Cortex of kidney (tissue), 1 donor: Measurements from ENCODE around the gene SDCBP2.

Source experiments
- DNase-seq: peaks from one replicate; lab custom pipeline; 2025; lab: John Stamatoyannopoulos, UW

SDCBP2 gene

DNA sequence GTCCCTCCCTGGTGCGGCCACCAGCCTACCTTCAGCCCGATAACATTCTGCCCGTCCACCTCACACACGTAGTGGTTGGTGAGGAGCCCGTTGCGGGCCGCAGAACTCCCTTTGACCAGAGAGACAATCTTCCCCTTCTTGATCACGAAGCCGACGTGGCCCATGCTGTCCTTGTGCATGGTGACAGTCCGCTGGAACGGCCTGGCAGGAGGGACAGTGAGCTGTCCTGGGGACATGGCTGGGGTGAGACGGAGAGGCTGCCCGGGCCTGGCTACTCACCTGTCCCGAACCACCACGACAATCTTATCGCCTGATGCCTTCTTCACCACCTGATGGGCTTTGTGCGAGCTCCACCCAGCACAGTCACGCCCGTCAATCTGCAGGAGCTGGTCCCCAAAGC lies 16.6 kb downstream of the SDCBP2 start:
- DNase-seq, result no peak

DNA sequence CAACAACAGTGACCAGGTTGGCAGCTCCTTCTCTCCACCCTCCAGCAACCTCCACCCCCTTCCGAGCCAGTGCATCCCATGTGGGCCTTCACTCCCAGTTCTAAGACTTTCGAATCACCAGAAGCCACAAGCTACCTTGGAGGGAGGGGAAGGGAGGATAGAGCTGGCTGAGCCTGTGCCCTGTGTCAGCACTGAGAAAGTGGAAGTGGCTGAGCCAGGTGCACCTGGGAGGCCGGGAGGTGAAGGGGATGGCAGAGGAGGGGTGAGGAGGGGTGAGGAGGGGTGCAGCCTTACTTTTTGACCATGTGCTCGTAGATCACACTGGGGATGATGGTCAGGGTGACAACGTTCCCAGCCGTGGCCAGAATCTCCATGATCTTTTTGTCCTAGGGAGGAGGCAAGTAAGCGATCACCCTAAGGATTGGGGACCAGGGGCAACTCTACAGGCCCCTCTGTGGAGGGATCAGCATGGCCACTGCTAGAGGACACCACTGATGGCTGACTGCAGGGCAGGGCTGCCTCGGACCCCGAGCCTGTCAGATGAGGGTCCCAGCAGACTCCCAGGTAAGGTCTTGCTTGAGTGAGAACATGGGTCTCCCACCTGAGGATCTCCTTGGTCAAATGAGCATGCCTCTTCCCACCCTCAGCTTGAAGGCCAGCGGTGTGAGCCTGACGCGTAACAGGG lies 18.3 kb downstream of the SDCBP2 start:
- DNase-seq, result no peak

DNA sequence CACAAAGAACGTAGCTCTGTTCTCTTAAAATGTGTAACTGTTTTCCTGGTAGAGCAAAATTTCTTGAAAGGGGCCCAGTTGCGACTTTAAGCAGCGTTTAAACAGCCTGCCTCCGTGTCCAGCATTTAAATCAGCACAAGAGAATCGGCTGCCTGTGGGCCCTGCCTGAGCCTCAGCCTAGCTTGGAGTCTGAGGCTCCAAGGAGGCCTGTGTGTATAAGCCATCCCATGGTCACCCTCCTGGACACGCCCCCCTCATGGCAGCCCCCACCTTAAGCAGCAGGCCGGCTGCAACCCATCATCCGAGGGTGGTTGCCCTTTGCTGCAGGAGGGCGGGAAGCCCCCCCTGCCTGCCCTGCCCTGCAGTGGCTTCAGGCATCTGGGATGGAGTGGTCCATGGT lies 18.9 kb downstream of the SDCBP2 start:
- DNase-seq, result no peak

DNA sequence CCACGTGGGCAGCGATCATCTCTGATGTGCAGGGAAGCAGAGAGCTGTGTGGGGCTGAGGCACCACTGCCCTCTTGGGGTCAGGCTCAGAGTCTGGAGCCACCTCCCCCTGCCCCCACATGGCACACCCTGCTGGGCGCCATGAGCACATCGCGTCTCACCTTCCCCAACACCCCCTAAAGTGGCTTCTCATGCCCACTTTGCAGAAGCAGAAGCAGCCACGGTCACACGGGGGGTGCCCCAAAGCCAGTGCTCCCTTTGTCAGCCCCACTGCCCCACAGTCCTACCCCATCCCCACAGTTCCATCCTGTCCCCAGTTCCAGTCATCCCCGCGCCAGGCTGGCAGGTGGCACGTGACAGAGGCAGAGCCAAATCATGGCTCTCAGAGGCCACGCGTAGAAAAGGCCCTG lies 19.5 kb downstream of the SDCBP2 start:
- no peak for DNase-seq

DNA sequence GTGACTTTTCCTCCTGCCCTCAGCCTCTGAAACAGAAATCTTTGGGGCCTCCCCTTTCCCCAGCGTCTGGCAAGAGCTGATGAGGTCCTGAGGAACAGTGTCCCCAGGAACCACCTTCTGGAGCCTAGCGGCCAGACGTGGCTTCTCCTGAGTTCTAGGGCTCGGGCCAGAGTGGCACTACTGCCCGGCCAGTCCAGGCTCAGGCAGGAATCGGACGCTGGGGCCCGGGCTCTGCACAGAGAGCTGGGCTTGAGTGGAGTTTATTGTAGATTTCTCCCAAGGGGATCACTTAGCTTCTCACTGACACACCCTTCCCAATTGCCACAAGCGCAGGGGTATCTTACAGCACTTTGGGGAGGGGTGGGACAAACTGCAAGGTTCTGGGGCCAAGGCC lies 20.2 kb downstream of the SDCBP2 start:
- no peak for DNase-seq

DNA sequence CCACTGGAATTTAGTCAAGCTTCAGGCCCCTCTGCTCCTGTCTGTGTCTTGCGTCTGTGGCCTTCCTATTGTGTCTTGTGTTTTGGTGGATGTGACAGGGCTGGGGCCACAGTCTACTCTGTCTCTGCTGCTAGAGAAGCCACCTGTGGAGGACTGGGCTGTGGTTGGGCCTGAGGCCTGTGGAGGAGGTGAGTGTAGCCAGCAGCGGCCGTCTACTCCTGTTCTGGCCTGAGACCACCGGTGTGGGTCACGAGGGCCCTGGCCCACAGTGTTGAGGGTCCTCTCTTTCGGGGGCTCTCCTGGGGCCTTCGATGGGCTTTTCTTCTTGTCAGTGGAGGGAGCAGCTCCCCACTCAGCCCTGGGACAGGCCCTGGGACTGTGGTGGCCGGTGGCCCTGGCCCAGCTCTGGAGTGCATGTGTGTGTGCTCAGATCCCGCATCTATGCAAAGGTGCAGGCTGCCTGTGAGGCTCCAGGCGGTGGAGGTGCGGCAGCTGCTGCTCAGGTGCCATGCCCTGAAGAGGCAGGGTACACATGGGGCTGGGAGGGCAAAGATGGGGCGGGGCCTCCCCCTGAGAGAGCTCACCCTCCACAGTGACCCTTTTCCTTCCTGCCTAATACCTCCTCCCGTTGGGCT lies 20.8 kb downstream of the SDCBP2 start:
- no peak for DNase-seq

DNA sequence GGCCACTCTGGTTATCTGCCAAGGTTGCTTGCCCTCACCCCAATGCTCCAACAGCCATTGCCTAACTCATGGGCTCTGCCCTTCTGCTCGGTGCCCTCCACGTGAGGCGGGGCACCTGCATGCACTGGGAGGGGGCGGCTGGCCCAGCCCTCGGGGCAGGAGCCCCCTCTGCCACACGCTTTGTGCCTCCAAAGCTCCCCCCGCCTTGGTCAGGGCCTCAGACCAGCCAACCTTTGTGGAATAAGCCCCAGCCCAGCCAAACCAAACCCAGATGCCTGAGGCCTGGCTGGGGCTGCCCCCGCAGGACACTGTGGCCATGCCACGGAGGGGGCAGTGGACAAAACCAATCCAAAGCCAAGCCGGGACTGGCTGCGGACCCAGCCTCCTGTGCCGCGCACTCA lies 21.4 kb downstream of the SDCBP2 start:
- no peak for DNase-seq

DNA sequence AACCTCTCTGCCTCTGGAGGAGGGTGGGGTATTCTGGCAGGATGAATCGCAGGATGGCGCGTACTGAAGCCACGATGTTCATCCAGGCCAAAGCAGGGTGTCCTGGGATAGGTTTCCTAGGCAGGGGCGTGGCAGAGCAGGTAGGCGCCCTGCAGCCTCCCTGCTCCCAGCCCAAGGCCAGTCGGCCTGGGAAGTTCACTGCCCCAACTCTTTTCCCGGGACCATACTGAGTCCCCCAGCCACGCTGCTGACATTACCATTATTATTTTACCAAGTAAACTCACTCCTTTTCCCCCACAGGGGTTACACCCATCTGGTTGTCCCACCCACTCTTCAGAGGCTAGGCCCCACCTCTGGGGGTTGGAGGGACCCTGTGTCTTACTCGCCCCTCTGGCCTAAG lies 21.8 kb downstream of the SDCBP2 start:
- no peak for DNase-seq

DNA sequence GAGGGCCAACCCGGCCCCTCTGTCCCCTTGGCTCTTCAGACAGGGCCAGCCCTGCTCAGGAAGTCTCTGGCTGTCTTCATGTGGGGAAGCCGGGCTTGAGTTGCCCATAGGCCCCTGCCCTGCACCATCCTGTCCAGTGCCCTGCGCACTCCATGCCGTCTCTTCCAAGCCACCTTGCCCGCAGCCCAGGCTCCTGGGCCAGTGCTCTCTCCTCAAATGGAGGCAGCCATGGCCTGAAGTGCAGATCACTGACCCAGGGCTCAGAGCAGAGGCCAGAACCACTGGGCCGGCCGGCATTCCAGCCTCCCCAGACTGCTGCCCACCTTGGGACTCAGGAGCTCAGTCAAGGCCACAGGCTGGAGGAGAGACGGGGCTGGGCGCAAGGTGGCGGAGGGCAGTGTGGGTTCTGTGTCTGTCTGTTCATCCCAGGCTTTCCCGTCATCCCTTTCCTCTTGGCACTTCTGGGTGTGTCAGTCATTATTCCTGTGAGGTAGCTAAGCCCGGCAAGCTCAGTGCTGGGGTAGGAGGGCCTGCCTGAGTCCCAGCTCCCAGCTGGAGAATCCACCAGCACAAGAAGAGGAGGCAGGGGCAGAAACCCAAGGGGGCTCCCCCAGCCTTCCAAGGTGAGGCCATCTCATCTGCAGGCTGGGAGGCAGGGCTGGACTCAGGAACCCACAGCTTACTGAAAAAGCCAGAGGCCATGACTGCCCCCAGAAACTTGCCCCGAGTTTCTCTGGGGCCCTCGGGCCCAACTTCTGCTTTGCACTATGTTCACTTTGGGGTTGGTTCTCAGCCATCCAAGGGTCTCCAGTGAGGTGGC lies 22.4 kb downstream of the SDCBP2 start:
- DNase-seq, result no peak

DNA sequence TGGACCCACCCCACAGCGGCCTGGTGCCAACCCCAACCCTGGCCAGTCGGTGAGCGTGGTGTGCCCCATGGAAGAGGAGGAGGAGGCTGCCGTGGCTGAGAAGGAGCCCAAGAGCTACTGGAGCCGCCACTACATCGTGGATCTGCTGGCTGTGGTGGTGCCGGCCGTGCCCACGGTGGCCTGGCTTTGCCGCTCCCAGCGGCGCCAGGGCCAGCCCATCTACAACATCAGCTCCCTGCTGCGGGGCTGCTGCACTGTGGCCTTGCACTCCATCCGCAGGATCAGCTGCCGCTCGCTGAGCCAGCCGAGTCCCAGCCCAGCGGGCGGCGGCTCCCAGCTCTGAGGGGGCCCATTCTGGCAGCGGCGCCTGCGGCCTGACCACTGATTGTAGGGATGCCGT lies 23.2 kb downstream of the SDCBP2 start:
- DNase-seq, result no peak

DNA sequence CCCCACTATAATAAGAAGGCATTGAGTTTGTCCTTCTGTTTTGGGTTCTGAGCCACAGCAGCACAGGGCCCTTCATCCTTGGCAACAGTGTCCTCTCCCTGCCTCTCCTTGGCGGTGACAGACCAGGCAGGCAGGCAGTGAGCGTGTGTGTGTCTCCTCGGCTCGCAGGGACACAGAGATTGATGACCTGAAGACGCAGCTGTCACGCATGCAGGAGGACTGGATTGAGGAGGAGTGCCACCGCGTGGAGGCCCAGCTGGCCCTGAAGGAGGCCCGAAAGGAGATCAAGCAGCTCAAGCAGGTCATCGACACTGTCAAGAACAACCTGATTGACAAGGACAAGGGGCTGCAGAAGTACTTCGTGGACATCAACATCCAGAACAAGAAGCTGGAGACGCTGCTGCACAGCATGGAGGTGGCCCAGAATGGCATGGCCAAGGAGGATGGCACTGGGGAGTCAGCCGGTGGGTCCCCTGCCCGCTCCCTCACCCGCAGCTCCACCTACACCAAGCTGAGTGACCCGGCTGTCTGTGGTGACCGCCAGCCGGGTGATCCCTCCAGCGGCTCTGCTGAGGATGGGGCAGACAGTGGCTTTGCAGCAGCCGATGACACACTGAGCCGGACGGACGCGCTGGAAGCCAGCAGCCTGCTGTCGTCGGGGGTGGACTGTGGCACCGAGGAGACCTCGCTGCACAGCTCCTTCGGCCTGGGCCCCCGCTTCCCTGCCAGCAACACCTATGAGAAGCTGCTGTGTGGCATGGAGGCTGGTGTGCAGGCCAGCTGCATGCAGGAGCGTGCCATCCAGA lies 24.0 kb downstream of the SDCBP2 start:
- DNase-seq, result no peak

DNA sequence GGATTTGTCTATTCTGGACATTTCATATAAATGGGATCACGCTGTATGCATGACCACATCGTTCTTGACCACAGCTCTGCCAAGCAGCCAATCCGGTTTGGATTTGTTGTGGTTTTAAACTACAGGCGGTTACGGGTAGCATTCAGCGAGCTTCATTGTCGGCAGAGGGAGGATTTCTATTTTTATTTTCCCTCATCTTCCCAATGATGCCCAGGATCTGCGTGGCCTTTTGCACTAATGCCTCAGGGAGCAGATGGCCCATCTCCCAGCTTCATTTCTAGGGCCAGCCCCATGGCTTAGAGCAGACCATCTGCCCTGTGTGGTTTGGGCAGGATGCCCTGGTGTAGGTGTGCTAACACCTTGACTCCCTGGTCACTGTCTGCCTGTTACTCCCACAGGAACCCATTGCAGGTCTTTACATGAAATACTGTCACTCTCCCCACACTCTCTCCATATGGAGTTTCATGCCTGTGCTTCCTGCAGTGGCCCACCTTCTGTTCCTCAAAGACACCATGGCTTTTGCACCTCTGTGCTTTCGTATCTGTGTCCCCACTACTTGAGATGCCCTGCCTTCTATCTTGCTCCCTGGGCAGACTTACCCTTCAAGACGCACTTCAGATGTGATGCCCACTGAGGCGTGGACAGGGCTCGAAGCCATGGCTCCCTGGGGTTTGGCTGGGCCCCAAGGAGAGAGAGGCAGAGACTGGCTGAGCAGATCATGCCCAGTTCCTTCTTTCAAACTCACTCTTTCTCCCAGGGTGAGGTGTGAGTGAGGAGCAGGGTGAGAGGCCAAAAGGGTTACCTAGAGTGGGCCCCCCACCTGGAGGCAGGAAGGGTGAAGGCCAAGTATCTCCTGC lies 26.0 kb downstream of the SDCBP2 start:
- DNase-seq, result no peak

DNA sequence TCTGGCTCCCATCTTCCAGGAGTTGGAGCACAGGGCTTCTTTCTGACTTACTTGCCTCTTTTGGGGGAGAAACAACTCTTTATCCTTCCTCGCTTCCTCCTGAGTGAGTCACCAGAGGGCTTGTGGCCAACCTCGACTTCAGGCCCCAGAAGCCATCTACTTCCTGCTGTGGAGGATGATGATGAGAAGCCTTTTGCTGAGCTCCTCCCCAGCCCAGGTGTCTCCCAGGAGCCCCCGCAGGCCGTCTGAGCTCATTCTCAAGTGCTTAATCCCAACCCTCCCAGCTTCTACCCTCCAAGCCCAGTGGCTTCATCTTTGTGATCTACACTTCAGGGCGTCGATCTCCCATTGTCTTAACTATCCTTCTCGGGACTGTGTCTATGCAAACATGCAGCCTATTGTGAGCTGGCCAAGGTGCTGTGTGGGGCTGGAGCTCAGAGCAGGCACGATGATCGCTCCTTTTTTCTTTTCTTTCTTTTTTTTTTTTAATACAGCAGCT lies 27.9 kb downstream of the SDCBP2 start:
- no peak for DNase-seq

DNA sequence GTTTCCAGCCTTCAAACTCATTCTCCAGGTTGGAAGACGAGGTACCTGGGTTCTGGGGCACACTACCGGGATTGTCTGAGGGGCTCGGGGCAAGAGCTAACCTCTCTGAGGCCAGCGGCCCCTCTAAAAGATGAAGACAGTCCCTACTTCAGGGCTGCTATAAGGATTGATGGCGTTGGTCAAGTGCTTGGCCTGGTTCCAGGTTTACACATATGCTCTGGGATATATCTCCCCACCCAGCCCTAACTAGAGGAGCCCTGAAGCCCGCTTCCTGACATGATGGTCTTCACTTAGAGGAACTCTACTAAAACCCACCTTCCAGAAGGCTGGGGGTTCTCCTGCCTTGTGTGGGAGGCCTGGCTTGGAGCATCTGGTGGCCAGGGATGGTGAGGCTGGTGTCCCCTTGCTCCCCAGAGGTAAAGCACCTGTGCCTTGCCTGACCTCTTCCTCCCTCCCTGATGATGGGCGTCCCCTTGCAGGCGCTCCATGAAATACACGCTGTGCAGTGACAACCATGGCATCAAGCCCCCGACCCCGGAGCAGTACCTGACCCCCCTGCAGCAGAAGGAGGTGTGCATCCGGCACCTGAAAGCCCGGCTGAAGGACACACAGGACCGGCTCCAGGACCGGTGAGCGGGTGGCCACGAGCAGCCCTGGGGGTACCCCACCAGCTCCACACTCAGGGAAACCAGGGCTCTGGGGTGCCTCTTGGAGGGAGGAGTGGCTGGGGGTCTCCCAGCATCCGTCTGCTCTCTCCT lies 28.7 kb downstream of the SDCBP2 start:
- DNase-seq, result no peak

DNA sequence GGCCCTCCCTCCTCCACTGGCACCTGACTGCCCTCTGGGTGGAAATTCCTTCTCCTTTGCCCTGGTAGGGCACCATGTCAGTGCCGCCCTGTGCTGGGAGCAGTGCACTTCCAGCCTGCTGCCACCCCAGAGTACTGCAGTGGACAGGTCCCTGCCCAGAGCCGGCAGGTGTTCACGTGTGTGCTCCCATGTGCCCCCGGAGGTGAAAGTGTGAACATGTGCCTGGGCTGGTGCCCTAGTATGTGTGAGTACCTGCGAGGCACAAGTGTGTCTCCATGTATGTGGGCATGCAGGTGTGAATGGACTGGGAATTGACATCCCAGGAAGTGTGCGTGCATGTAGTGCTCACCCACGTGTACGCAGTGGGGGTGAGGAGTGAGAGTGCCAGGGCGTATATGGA lies 29.4 kb downstream of the SDCBP2 start:
- no peak for DNase-seq

DNA sequence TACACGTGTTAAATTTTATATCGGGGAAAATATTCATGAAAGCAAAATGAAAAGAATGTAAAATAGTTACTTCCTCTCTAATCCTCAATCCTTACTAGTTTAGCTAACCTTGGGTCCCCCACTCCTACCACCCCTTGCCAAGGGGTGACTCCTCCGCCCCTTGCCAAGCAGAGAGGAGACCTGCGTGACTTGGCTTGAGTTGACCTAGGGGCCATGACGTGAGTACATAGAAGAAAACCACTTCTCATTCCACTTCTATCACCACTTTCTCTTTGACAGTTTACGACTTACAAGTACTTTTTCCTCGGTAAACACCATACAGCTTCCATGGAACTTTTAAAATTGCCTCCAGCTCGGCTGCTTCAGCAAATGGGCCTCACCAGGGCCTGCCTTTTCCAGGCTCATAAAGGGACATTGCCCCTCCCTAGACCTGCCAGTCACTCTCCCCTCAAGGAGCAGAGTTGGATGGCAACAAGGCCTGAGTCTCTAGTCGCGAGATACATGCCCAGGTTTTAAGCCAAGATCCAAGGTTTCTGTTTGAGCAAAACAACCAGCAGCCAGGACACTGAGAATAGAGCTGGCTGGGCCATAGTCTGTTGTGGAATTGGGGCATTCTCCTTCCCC lies 29.9 kb downstream of the SDCBP2 start:
- no peak for DNase-seq

DNA sequence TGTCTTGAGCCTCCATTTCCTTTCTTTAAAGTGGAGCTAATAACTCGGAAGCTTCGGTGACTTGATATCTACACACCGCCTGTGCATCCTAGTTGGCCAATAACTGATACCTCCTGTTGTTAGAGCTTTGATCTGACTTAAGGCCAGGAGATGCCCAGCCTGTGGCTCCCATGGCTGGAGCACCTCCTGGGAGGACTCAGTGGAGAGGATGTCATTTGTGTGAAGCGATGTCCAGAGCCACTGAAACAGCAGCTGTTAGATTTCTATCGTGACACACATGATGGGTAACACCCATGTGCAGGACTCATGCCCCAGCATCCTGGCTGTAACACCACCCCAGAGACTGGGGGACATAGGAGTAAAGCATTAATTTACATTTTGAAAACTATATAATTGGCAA lies 30.8 kb downstream of the SDCBP2 start:
- DNase-seq, result no peak

DNA sequence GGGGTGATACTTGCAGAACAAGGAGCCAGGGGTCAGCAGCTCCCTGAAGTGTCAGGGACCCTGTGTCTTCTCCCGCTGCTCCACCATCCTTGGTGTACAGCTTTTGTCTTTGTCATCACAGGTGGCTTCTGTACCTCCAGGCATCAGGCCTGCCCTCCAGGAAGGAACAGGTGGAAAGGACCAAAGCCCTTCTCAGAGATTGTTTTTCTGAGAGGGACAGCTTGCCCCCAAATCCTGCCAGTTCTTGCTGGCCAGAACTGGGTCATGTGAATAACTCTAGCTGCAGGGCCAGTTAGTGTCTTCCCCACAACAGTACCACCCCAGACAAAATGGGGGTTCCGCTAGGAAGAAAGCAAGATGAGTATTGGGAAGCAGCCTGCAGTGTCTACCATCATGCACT lies 31.5 kb downstream of the SDCBP2 start:
- no peak for DNase-seq

DNA sequence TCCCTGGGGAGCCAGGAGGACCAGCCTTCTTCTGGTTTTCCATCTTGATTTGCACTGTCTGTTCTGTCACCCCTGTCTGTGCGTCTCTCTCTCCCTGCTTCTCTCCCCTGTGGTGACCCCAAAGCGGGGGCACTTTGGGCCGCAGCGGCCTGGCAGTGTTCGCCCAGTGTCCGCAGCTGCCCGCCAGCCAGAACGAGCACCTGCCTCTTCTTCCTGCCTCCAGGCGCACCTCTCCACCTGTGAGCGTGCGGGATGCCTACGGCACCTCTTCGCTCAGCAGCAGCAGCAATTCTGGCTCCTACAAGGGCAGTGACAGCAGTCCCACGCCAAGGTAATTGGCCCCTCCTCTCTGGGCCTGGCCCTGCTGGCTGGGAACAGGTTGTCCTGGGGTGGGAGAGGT lies 32.0 kb downstream of the SDCBP2 start:
- no peak for DNase-seq

DNA sequence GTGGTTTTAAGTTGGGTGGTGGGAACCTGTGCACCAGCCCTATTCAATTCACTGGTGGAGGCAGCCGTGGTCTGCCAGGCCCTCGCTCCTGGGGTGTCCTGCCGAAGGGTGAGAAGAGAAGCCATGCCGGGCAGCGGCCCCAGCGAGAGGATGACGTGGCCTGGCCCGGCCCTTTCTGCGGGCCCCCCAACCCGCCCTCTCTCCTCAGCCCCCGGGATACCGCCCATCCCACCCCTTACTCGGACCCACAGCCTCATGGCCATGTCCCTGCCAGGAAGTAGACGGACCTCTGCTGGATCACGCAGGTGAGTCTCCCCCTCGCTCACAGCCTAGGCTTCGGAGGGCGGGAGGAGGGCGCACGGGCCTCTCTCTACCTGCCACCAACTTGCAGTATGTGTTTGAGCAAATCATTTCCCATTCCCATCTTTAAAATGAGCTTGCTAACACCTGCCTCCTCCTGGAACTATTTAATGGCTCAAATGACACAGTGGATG lies 32.8 kb downstream of the SDCBP2 start:
- no peak for DNase-seq
